HuH-7 (cell line): ENCODE measurements around the gene HOTAIR.
A peak's percentile ranks its signal among the peaks of the same experiment; 100 is the strongest.

Source experiments
- DNase-seq: peaks from one replicate; pipeline ENCODE4 v3.0.0; 2011; ENCODE audit warnings: low spot score

Gene HOTAIR

DNA sequence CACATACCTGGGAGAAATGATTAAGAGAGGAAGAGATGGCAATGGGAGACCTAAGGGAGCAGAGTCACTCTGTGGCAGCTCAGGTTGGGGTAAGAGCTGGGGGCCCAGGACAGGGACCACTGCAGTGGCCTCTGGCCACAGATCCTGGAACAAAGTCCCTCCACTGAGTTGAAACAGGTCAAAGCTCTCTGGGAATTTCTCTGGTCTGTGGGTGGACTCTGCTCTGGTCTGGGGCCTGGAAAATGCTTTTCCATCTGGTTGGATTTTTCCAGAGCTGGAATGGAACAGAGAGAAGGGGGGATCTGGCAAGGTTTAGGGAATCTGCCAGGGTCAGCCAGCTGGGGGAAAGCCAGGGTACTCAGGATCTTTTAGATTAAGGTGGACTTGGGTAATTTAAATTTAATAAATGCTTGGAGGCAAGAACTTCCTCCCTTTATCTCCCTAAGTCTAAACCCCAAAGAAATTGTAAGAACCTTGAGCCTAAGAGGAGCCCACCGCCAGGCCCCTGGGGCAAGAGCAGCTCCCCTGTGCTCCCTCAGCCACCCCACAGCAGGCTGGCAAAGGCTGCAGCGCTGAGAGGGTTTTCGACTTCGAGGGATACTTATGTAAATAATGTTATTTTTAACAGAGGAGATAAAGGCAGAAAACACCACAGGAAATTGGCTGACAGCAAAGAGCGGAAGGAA is 13.9 kb upstream of the HOTAIR start:
- no peak for DNase-seq

GRCh38 chr12:53987787-53988230 is 13.1 kb upstream of the HOTAIR start:
- no peak for DNase-seq

- DNase-seq: no peak
These were observed 12.1 kb upstream of the HOTAIR start for GRCh38 chr12:53986686-53987483.

DNA sequence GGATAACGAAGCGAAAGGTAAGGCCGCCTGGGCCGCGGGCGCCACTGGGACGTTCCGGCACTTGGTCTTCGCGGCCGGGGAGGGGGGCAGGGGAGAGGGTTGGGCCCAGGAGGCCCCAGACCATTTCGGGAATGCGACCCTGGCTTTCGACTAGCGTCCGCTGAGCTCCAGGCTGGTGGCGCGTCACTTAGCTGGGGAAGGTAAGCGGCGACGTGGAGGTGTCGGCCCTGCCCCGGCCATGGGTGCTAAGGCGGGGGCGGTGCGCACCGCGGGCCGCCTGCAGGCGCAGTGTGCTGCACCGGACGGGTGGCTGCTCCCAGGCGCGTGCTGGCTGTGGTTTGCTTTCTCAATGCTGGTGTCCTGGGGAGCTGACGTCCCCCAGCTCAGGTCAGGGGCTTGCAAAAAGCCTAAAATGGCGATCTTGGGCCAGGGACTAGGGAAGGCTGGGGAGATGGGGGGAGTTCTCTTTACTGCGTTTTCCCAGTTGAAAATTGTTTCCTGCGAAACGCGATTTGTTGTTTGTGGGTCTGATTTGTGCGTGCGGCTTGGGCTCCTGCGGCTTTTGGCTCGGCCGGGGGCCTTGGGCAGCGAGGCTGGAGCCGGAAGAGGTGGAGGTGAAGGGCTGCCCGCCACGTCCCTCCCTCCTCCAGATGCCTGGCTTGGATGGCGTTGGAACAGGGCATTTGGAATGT is 11.4 kb upstream of the HOTAIR start:
- no peak for DNase-seq

DNA sequence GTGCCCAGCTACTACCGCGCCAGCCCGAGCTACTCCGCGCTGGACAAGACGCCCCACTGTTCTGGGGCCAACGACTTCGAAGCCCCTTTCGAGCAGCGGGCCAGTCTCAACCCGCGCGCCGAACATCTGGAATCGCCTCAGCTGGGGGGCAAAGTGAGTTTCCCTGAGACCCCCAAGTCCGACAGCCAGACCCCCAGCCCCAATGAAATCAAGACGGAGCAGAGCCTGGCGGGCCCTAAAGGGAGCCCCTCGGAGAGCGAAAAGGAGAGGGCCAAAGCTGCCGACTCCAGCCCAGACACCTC is 10.9 kb upstream of the HOTAIR start:
- DNase-seq: no peak

GRCh38 chr12:53984901-53985691 is 10.3 kb upstream of the HOTAIR start, which contains the start of gene HOXC10:
Gene HOXC10 (plus strand): TSS chr12:53985146. CDS start chr12:53985260, 114 bp downstream.
- DNase-seq: peak; percentile 96

DNA sequence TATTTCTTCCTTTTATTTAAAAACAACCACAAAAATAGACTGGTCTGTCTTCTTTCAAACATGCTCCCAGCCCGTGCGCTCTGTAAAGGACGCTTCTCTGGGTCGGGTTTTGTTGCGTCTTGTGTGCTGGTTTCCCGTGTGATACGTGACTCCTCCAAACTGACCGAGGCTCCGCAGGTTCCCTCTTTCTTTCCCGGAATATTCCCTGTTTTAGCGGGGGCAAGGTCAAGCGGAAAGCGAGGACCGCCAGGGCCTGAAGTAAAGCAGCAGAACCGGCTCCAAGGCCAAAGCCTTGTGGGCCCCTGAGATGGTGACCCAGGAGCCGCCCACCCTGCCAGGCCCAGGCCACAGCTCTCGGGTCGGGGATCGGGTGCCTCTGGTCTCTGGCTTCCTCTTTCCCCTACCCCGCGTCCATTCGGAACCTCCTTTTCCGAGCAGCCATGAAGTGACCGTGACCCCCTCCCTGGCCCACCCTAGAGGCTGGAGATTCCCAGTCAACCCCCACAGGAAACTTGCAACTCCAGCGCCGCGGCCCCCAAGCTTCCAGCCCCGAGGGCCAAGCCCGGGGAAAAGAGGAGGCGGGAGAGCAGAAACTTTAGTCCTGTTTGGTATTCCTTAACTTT is 9.3 kb upstream of the HOTAIR start:
- no peak for DNase-seq

DNA sequence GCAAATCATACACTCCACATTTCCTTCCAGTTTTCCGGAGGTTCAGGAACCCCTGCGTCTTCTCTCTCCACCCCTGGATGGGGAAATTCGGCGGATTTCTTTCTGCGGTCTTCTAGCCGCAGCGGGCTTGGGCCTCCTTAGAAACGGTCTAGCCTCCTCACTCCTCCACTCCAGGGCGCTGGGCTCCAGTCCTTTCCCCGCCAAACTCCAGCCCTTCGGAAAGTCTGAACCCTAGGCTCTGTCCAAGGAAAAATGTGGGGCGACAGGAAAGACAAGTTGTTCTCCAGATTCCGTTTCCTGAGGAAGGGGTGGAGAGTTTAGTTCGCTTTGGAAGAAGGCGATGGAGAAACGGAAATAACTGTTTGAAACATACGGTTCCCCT is 8.8 kb upstream of the HOTAIR start:
- DNase-seq: no peak

GRCh38 chr12:53982648-53983567 is 8.2 kb upstream of the HOTAIR start:
- DNase-seq: no peak

DNA sequence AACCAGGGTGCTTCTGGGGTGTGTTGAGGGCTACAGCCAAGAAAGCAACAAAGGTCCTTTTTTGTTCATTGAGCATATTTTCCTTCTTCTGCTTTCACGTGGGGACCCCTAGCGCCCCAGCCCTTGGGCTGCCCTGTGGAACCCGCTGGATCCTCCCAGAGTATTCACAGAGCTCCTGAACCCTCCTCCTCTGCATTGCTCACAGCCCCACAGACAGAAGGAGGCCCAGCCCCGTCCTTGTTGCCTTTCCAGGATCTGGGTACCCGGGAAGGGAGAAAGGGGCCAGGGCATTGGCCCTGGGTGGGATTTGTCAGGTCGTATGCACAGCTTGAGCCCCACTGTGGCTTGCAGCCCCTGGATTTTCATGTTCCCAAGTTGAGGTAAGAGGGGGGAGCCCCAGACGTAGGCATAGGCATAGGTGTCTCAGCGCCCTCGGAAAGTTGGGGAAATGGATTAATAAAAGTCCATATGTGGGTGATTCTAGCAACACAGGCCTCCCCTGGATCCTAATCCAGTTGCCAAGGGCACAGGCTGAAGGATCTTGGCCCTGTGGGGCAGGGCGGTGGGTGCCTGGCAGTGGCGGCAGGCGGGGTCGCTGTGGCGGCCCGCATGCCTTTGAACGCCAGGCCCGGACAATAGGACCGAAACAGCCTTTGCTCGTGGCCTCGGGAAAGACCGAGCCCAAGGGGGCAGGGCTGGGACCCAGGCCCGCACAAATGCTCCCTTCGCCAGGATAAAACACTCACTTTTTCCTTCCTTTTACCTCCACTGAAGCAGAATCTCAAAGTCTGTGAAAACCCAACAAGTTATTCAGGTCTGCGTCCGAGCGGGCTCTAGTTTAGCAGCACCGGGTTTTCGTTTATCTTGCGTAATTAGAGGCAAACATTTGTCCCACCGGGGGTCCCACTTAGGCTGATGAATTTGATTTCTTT is 7.1 kb upstream of the HOTAIR start:
- no peak for DNase-seq

DNA sequence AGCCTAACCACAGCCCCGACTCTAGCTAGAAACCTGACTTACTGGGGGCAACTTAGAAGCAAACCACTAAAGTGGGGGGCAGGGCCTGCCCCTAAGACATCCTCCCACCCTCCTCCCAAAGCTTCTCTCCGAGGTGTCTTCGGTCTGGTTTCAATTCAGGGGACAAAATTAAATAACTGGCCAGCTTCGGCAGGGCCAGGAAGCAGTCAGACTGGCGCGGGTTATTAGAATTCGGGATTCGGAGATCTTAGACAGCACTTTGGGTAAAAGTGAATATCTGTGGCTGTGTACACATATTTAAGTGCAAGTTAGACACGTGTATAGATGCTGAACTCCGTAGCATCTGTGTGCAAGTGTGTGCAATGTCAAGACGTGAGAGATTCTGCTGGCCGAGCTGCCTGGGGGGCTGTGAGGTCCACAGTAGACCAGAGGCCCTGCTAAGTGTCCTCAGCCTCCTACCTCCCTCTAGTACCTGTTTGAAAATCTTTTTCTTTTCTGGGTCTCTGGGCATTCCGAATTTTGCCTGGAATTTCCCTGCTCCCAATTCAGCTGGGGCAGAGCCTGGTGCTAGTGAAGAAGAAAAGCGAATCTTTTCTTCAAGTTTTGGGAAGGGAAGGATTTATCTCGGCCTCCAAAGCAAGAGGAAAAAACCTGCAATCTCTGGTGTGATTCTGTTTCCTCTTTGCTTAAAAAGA is 6.2 kb upstream of the HOTAIR start:
- no peak for DNase-seq

DNA sequence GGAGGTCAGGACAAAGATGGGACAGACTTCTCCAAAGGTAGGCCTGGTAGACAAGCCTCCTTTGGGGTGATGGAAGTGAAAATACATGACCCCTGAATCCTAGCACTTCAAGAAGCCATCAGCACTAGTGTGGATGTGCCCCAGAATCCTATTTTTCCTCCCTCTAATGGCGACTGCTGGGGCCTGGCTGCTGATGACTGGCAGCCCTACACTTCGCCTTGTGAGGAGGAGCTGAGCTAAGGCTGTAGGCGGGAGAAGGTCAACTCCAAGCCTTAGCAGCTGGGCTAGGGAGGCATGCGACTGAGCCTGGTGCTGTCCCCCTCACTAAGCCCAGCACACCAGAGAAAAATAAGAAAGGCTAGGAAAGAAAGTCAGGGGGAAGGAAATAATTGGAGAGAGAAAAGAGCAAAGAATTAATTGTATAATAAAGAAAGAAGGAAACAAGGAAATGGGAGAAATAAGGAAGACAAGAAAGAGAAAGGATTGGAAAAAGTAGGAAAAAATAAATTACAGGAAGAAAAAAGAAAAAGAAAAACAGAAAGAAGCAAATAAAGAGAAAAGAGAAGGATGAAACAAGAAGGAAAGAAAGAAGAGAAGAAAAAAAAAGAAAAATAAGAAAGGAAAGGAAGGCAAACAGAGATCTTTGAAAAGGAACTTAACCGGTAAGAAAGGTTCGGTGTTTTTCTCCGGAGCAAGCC is 5.5 kb upstream of the HOTAIR start:
- no peak for DNase-seq

DNA sequence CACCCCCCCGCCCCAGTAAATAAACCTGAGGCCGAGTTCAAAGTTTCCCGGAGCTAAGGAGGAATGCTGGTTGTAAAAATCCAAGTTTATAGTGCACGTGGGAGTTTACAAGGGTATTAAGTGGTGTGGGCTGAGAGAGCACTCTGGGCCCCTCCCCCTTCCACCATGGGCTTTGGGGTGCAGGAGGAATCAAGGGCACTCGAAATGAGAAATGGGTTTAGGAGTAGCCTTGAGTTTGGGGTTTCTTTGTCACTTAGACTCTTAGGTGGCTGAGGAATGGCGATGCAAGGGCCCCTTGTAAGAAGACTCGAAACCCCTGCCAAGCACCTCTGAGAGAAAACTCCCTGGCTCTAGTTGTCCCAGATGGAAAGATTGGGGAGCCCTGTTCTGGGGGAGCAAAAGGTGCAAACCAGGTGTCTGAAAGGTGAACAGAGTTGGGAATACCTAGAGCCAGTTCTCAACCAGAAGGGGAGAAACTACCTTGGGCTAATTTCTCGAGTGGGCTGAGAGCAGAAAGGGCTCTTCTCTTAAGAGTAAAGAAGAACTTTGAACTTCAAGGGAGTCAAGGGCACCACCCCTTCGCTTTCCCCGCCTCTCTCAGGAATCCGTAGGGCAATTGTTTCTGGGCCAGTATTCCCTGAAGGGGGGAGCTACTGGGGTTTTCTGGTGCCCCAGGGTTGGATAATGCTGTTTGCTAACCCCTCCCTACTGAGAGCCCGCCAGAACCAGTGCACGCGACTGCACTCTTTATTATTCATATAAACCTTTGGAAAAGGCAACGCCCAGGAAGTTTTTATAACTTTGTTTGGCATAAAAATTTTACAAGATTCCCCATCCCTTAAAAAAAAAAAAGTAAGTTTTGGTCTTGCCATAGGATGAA is 4.0 kb upstream of the HOTAIR start:
- DNase-seq: no peak

- DNase-seq: no peak
These were observed 3.1 kb upstream of the HOTAIR start for GRCh38 chr12:53977596-53978445.

DNA sequence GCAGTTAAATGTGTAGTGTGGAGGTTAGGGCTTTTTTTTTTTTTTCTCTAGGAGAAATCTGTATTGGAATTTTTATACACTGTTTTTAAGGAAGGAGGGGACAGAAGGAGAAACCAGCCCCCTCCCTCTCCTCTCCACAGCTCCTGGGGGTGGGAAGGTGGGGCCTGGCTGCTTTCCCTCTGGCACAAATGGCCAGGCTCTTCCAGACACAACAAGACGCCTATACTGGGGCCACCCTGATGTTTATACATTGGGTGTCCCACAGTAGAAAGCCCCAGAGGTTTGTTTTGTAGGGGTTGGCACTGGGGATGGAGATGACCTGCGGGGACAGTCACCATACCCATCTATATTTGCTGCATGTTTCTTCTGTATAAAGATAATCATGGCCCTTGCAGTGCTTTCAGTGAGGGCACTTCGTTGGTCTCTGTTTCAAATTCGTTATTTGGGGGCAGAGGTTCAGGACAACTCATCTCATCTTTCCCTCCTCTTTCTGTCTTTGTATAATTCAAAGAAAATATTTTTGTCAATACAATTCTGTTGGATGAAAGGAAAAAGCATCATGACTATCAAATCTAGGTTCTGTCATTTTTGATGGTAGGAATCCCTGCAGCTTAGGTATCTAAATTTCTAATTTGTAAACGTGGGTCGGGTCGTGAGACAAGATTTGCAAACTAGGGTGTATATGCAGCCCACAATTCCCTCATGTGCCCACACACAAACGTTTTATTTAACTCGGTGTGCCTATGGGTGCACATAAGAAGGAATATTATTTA is 2.3 kb upstream of the HOTAIR start:
- DNase-seq: no peak
